H9 (cell line): ENCODE data around the gene PEX26. TPM values are rescaled to one million over a fixed set of nuclear protein-coding genes. Genes with fewer than 3 reads are reported as not detected.

ENCODE experiments used
- DNase-seq: peaks from one replicate; pipeline ENCODE4 v3.0.0-alpha.2; 2017
- H2AFZ ChIP-seq: one replicate; pipeline ENCODE4 v1.6.1; 2013; ENCODE audit warnings: mild to moderate bottlenecking, low read length, control low read depth, moderate library complexity
- H2AK5ac ChIP-seq: 2 replicates; pipeline ENCODE4 v1.6.1; 2013; ENCODE audit warnings: low read length, control low read depth, mixed read lengths; ENCODE audit not compliant: insufficient read length
- H2BK120ac ChIP-seq: one replicate; pipeline ENCODE4 v1.6.1; 2013; ENCODE audit warnings: low read depth, mild to moderate bottlenecking, low read length, control low read depth, inconsistent platforms; ENCODE audit not compliant: poor library complexity, severe bottlenecking
- H2BK12ac ChIP-seq: 2 replicates; pipeline ENCODE4 v1.6.1; 2013; ENCODE audit warnings: low read length, control low read depth, mixed read lengths, low read depth; ENCODE audit not compliant: insufficient read length
- H2BK15ac ChIP-seq: 2 replicates; pipeline ENCODE4 v1.6.1; 2013; ENCODE audit warnings: low read depth, low read length, control low read depth
- H2BK20ac ChIP-seq: one replicate; pipeline ENCODE4 v1.6.1; 2013; ENCODE audit warnings: low read depth, mild to moderate bottlenecking, low read length, control low read depth, inconsistent platforms; ENCODE audit not compliant: poor library complexity, severe bottlenecking
- H2BK5ac ChIP-seq: 2 replicates; pipeline ENCODE4 v1.6.1; 2013; ENCODE audit warnings: low read length, control low read depth, mixed read lengths; ENCODE audit not compliant: insufficient read length
- H3K14ac ChIP-seq: 2 replicates; pipeline ENCODE4 v1.6.1; 2013; ENCODE audit warnings: low read length, control low read depth; ENCODE audit not compliant: insufficient read depth
- H3K18ac ChIP-seq: 2 replicates; pipeline ENCODE4 v1.6.1; 2013; ENCODE audit warnings: low read depth, mild to moderate bottlenecking, mixed read lengths, low read length, control low read depth; ENCODE audit not compliant: insufficient read length
- H3K23ac ChIP-seq: 2 replicates; pipeline ENCODE4 v1.6.1; 2013; ENCODE audit warnings: low read length, control low read depth, mixed read lengths, low read depth; ENCODE audit not compliant: insufficient read length
- H3K23me2 ChIP-seq: 2 replicates; pipeline ENCODE4 v1.6.1; 2013; ENCODE audit warnings: low read depth, mild to moderate bottlenecking, mixed read lengths, low read length, control low read depth; ENCODE audit not compliant: insufficient read length, poor library complexity, severe bottlenecking
- H3K27ac ChIP-seq: 2 replicates; pipeline ENCODE4 v1.5.1; 2013; ENCODE audit warnings: low read length, control low read depth, mixed read lengths, low read depth; ENCODE audit not compliant: insufficient read length
- H3K27me3 ChIP-seq: 2 replicates; pipeline ENCODE4 v1.6.1; 2013; ENCODE audit warnings: low read length, control low read depth, inconsistent platforms; ENCODE audit not compliant: insufficient read depth
- H3K4ac ChIP-seq: 2 replicates; pipeline ENCODE4 v1.6.1; 2013; ENCODE audit warnings: low read depth, mild to moderate bottlenecking, control low read depth, inconsistent platforms, low read length, moderate library complexity
- H3K4me1 ChIP-seq: 2 replicates; pipeline ENCODE4 v1.6.1; 2013; ENCODE audit warnings: low read length, control low read depth, inconsistent platforms; ENCODE audit not compliant: insufficient read depth
- H3K4me2 ChIP-seq: 2 replicates; pipeline ENCODE4 v1.6.1; 2013; ENCODE audit warnings: low read length, control low read depth, mixed read lengths; ENCODE audit not compliant: insufficient read length, insufficient read depth
- H3K56ac ChIP-seq: 2 replicates; pipeline ENCODE4 v1.6.1; 2013; ENCODE audit warnings: low read depth, mild to moderate bottlenecking, mixed read lengths, low read length, control low read depth; ENCODE audit not compliant: insufficient read length
- H3K79me1 ChIP-seq: 2 replicates; pipeline ENCODE4 v1.6.1; 2013; ENCODE audit warnings: low read depth, mild to moderate bottlenecking, moderate library complexity, low read length, control low read depth, inconsistent platforms; ENCODE audit not compliant: insufficient read depth, poor library complexity, severe bottlenecking
- H3K79me2 ChIP-seq: 2 replicates; pipeline ENCODE4 v1.6.1; 2013; ENCODE audit warnings: low read length, control low read depth, inconsistent platforms; ENCODE audit not compliant: insufficient read depth
- H3K9ac ChIP-seq: 2 replicates; pipeline ENCODE4 v1.6.1; 2013; ENCODE audit warnings: low read length, control low read depth, mixed read lengths; ENCODE audit not compliant: insufficient read length; ENCODE audit errors: extremely low read depth
- H3K9me3 ChIP-seq: one replicate; pipeline ENCODE4 v1.6.1; 2013; ENCODE audit warnings: low read depth, low read length, inconsistent platforms; ENCODE audit not compliant: control insufficient read depth
- H3T11ph ChIP-seq: one replicate; pipeline ENCODE4 v1.6.1; 2013; ENCODE audit warnings: mild to moderate bottlenecking, low read length, control low read depth, inconsistent platforms
- H4K20me1 ChIP-seq: one replicate; pipeline ENCODE4 v1.6.1; 2013; ENCODE audit not compliant: control insufficient read depth, insufficient read length, insufficient read depth
- H4K5ac ChIP-seq: 2 replicates; pipeline ENCODE4 v1.6.1; 2013; ENCODE audit warnings: low read depth, mild to moderate bottlenecking, mixed read lengths, low read length, control low read depth; ENCODE audit not compliant: insufficient read length
- H4K8ac ChIP-seq: replicated peaks from 2 replicates; pipeline ENCODE4 v1.6.1; 2013; ENCODE audit warnings: low read length, control low read depth, mixed read lengths, low read depth; ENCODE audit not compliant: insufficient read length
- H4K91ac ChIP-seq: 2 replicates; pipeline ENCODE4 v1.6.1; 2013; ENCODE audit warnings: low read depth, mild to moderate bottlenecking, moderate library complexity, mixed read lengths, low read length, control low read depth; ENCODE audit not compliant: insufficient read length
- H3K27ac Mint-ChIP-seq, 3 experiments: 2 replicates in 2 of 3; 3 replicates in 1 of 3; pipeline ENCODE4 v1.8.0; 2020 to 2021; ENCODE audit warnings: mixed read lengths in 3 of 3, mild to moderate bottlenecking in 1 of 3, moderate library complexity in 1 of 3
- H3K27me3 Mint-ChIP-seq: 2 replicates; pipeline ENCODE4 v1.8.0; 2021; ENCODE audit warnings: low read depth, mild to moderate bottlenecking, moderate library complexity, mixed read lengths
- H3K36me3 Mint-ChIP-seq, 3 experiments: 2 replicates in 2 of 3; 3 replicates in 1 of 3; pipeline ENCODE4 v1.8.0; 2020 to 2021; ENCODE audit warnings: low read depth in 3 of 3, mixed read lengths in 3 of 3; ENCODE audit not compliant: insufficient read depth in 1 of 3
- H3K4me1 Mint-ChIP-seq, 2 experiments: 2 replicates each; pipeline ENCODE4 v1.8.0; 2020; ENCODE audit warnings: mixed read lengths in 2 of 2
- H3K4me3 Mint-ChIP-seq, 2 experiments: 2 replicates in 1 of 2; 3 replicates in 1 of 2; pipeline ENCODE4 v1.8.0; 2020 to 2021; ENCODE audit warnings: mild to moderate bottlenecking in 2 of 2, mixed read lengths in 2 of 2, moderate library complexity in 1 of 2
- H3K9me3 Mint-ChIP-seq, 2 experiments: 2 replicates in 1 of 2; 3 replicates in 1 of 2; pipeline ENCODE4 v1.8.0; 2020; ENCODE audit warnings: mild to moderate bottlenecking in 2 of 2, mixed read lengths in 2 of 2, moderate library complexity in 1 of 2
- WGBS: extraction: QIAGEN DNeasy Blood & Tissue Kit; methylation state at CpG from one replicate; pipeline ENCODE4 v1.1.7; 2013; ENCODE audit warnings: missing lambda C conversion rate, low lambda C conversion rate, mixed read lengths; ENCODE audit not compliant: insufficient read length; ENCODE audit errors: extremely low coverage; 5-methylcytosine and 5-hydroxymethylcytosine counted together
- total RNA-seq: library from RNA; stranded (reverse); gene quantifications from 2 replicates; pipeline ENCODE4 v1.2.1, GENCODE V29; 2021
- TF ChIP-seq, protein P1 (sequence below): fragments of 200-600 bp; sonication (generic); conservative IDR thresholded peaks from 3 replicates; pipeline ENCODE4 v1.8.0; 2021; ENCODE audit warnings: antibody characterized with exemption, mild to moderate bottlenecking

PEX26 gene
- total RNA-seq, 1 experiment from 2014 or later: 35.4 TPM

DNA sequence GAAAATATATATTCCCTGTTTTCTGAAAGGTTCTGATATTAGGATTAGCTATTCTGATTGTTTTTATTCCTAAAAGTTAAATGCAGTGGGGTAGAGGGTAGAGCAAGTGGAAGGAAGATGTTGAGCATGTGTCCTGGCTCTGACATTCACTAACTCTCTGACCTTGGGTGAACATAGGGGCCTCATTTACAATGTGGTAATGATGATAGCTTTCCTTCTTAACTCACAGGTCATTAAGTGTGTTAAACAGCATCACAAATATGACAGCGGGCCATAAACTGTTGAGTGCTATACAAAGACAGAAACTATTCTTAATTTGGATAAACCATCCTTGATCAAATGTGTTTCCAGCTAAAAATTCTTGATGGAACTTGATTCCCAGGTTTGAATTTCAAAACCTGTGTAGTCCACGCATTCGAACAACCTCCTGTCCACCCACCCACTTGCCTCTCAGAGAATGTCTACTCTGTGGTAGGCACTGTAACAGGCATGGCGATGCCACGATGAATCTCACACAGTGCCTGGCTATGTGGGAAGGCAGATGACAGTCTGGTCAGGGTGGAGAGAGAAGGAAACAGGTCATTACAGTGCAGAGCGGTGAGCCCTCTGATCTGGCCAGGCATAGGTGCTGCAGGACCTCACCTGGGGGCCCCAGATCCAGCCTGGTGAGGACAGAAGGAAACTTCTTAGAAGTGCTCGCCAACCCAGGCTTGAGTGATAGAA is 19.3 kb upstream of the PEX26 start:
- H3K4me2 ChIP-seq: no peak overlapping the region
- Mint-ChIP-seq H3K27me3 (peaks cover 20% of the 10 kb centered on the region), H3K36me3 (peaks cover 0 to 5% (median 3%) of the 10 kb centered on the region in 3 experiments; a peak in 4 of 7 replicates), H3K9me3 (peaks cover 5 to 6% of the 10 kb centered on the region in 2 experiments; a peak in 3 of 5 replicates), H3K4me3 (no peak overlapping the region), H3K4me1 (peaks cover 16 to 18% of the 10 kb centered on the region in 2 experiments), H3K27ac (no peak overlapping the region)
- H3K23ac ChIP-seq: no peak overlapping the region
- H3K18ac ChIP-seq: no peak overlapping the region
- no peak overlapping the region for H2BK5ac ChIP-seq
- no peak for DNase-seq
- H2BK15ac ChIP-seq: no peak overlapping the region
- WGBS: no CpG with 5 or more reads among the region's 7 CpGs
- no peak overlapping the region for H3K9ac ChIP-seq
- no peak overlapping the region for H3K27ac ChIP-seq
- no peaks in the 10 kb centered on the region for H3K27me3 ChIP-seq
- no peak overlapping the region for H4K8ac ChIP-seq
- H2AFZ ChIP-seq: no peak overlapping the region
- H4K20me1 ChIP-seq: peaks cover 3% of the 10 kb centered on the region
- no peaks in the 10 kb centered on the region for H3K79me1 ChIP-seq
- TF ChIP-seq, protein P1, sequence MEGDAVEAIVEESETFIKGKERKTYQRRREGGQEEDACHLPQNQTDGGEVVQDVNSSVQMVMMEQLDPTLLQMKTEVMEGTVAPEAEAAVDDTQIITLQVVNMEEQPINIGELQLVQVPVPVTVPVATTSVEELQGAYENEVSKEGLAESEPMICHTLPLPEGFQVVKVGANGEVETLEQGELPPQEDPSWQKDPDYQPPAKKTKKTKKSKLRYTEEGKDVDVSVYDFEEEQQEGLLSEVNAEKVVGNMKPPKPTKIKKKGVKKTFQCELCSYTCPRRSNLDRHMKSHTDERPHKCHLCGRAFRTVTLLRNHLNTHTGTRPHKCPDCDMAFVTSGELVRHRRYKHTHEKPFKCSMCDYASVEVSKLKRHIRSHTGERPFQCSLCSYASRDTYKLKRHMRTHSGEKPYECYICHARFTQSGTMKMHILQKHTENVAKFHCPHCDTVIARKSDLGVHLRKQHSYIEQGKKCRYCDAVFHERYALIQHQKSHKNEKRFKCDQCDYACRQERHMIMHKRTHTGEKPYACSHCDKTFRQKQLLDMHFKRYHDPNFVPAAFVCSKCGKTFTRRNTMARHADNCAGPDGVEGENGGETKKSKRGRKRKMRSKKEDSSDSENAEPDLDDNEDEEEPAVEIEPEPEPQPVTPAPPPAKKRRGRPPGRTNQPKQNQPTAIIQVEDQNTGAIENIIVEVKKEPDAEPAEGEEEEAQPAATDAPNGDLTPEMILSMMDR: no peak
- H3K23me2 ChIP-seq: no peaks in the 10 kb centered on the region
- H2BK120ac ChIP-seq: no peak overlapping the region
- no peaks in the 10 kb centered on the region for H3K9me3 ChIP-seq
- H2BK20ac ChIP-seq: no peak overlapping the region
- H3K79me2 ChIP-seq: no peaks in the 10 kb centered on the region
- no peak overlapping the region for H2BK12ac ChIP-seq
- no peak overlapping the region for H2AK5ac ChIP-seq
- no peak overlapping the region for H3K4ac ChIP-seq
- no peak overlapping the region for H3K56ac ChIP-seq
- H4K91ac ChIP-seq: no peak overlapping the region
- no peak overlapping the region; the same call in 1 of the 2 replicates for H3K14ac ChIP-seq
- no peak overlapping the region for H4K5ac ChIP-seq
- no peak overlapping the region for H3T11ph ChIP-seq
- H3K4me1 ChIP-seq: no peaks in the 10 kb centered on the region
